NB4 (cell line): ENCODE results near the gene MT2A.

Source experiments
- POLR2A ChIP-seq: IDR thresholded peaks from 2 replicates; pipeline ENCODE4 v1.6.1; 2011; ENCODE audit warnings: mild to moderate bottlenecking; ENCODE audit not compliant: insufficient read length; ENCODE audit errors: extremely low read depth
- TF ChIP-seq, protein P1 (sequence below): IDR thresholded peaks from one replicate; pipeline ENCODE4 v1.5.1; 2012; ENCODE audit warnings: low read depth, low read length
- TF ChIP-seq, protein P2 (sequence below): IDR thresholded peaks from 2 replicates; pipeline ENCODE4 v1.6.1; 2011; ENCODE audit warnings: low read depth, low read length

DNA sequence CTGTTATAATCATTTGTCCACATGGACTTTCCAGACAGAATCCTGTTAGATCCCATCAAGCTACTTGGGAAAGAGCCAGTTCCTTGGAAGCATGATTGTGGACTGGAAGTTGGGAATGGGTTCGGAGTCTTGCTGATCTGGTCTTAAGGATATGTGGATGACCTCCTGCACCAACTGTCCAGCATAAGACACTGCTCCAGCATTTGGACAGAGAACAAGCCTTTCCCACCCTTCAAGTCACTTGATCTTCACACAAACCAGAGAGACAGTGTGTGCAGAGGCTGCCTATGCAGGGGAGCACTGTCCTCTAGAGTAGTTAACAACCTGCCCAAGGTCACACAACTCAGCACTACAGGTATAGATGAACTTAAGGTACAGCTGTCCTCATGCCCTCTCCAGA lies 37.5 kb downstream of the MT2A start:
- TF ChIP-seq, protein P1, sequence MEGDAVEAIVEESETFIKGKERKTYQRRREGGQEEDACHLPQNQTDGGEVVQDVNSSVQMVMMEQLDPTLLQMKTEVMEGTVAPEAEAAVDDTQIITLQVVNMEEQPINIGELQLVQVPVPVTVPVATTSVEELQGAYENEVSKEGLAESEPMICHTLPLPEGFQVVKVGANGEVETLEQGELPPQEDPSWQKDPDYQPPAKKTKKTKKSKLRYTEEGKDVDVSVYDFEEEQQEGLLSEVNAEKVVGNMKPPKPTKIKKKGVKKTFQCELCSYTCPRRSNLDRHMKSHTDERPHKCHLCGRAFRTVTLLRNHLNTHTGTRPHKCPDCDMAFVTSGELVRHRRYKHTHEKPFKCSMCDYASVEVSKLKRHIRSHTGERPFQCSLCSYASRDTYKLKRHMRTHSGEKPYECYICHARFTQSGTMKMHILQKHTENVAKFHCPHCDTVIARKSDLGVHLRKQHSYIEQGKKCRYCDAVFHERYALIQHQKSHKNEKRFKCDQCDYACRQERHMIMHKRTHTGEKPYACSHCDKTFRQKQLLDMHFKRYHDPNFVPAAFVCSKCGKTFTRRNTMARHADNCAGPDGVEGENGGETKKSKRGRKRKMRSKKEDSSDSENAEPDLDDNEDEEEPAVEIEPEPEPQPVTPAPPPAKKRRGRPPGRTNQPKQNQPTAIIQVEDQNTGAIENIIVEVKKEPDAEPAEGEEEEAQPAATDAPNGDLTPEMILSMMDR = no peak
- TF ChIP-seq, protein P2, sequence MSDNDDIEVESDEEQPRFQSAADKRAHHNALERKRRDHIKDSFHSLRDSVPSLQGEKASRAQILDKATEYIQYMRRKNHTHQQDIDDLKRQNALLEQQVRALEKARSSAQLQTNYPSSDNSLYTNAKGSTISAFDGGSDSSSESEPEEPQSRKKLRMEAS = no peak
- TF ChIP-seq POLR2A = no peak
